ENCODE measurements around the gene FRAS1.
"Not testable (repeated sequence)": the region's sequence is repeated elsewhere in the genome, so short reads cannot be mapped to it uniquely, and the experiment has no call there.

Gene FRAS1

DNA sequence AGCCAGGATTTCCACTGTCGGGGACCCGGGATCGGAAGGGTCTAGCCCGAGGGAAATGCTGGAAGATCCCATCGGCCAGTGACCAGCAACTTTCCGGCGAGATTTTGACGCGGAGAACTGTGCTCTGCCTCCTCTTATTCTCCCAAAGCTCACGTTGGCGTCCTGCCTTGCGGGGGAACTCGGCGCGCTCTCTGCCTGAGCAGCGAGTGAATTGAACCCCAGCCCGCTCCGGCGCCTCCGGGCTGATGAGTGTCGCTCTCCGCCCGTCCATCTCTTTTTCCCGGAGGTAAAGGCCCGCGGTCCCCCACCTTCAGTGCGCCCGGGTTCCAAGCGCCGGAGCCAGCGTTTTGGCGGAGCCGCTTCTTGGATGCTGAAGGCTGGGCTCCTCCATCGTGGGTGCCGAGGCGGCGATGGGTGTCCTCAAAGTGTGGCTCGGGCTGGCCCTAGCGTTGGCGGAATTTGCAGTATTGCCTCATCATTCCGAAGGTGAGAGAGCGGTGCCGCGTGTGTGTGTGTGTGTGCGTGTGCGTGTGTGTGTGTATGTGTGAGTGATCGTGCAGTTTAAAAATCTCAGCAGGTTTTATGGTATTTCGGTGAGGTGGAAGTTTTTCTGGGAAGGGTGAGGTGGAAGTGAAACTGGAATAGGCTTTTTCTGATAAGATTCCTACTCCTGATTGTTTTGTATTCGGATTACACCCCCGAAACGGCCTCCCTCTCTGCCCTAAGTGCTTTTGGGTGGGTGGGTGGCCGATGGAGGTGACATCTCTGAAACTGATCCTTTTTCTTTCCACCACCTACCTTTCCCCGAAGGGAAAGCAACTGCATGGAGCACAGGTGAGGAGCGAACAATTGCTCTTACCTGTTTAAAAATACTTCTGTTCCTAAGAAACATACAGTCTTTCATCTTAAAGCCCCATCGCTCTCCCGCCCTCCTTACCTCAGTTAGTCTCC, 752 bp downstream of the FRAS1 start:
- DNase-seq, result peak in 1 of 2 experiments; percentile 4

GRCh38 chr4:78058591-78059523, 1.7 kb downstream of the FRAS1 start:
- no peak for DNase-seq

DNA sequence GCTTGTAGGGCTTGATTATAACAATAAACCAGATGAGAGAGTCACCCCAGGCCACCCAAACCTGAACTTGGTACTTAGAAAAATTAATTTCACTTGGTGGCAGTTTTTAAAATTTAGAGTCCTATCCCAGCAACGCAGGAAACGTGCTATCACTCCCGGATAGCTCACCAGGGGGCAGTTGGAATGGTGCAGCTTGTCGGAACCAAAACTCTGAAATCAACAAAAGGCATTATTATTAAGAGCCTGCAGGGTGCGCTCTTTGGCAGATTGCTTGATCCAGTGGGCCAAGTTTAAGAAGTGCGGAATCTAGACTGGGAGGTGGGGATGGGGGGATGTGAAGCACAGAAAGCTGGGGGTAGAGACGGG, 2.4 kb downstream of the FRAS1 start:
- DNase-seq, result no peak

DNA sequence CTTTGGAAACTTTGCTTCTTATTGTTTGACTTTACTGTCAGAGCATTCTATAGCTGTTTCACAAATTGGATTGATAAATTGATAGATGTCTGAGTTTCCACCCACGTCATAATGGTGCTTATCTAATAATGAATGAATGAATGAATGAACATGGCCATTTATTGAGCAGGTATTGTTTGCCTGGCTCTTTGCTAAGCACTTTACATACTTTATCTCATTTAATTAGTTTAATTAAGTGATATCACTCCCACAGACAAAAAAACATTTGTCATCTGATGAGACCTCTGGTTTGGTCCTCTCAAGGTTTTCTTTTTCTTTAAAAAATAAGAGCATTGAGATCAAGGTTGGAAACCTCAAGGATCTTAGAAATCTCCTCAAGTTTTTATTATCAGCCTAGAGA, 2.8 kb downstream of the FRAS1 start:
- DNase-seq, result no peak

DNA sequence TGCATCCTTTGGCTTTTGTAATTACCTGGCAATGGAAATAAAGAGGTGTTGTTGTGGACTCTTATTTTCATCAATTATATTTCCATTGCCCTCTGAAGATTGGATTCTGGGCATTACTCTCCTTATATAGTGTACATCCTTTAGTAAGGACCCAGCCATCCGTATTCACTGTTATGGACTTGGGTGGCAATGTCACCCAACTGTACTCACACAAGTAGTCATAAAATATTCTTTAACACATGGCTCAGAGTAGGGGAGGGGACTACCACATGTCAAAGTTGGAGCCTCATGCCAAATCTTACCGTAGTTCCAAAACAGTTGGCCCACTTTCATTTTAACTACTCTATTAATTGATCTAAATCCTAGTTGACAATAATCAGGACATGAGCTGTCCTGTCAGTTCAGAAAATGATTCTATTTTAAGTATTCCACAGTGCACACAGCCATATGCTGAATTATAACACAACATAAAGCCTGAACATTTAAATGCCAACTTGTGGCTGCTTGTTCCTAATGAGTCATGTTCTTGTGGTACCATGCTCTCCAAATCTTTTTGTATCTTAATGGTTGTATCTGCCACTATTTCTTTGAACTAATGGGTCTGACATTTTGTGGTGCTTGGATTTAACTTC, 4.9 kb downstream of the FRAS1 start:
- DNase-seq, result no peak

DNA sequence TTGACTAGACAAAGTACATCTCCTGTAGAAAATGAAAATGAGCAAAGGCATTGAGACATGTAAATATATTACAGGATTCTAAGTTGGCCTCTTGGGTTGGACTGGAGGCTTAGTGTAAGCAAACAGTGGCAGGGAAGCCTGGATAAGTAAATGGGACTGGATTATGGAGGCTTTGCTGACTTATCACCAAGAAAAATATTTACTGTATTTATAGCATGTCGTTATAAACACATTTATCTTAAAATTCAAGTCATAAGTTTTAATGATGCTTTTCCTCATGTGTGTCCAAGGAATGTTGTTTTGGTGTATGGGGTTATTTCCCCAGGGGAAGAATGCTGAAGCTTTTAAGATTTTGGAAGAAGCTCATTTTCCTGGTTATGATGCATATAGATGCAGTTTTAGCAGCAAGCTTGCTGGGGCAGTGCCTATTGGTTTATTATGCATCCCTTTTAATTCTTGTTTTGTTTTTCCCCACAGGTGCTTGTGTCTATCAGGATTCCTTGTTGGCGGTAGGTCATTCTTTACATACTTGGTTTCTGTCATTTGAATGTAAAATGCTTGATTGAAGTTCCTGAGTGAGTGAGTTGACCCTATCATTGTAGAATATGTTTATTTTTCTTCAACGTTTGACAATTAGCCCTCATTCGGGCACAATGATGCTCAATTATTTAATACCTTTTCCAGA, 8.5 kb downstream of the FRAS1 start:
- no peak for DNase-seq

DNA sequence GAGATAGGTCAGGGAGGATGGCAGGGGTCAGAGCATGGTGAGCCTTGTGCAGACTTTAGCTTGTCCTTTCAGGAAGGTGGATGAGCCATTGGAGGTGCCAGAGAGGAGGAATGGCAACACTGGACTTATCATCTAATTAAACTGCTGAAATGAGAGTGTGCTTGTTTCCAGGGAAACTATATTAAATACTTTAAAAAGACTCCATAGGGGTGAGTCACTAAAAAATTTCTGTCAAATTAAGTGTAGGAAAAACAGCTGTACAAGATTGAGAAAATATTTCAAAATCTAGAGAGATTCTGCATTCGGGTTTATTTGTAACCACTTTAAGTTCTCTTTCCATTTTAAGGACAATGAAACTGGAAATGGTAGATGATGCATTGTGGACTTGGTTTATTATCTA, 11.4 kb downstream of the FRAS1 start:
- no peak for DNase-seq

GRCh38 chr4:78069319-78069718, 12.2 kb downstream of the FRAS1 start:
- DNase-seq, result no peak

- DNase-seq, result no peak
Measured at GRCh38 chr4:78069859-78070258, 12.7 kb downstream of the FRAS1 start.

DNA sequence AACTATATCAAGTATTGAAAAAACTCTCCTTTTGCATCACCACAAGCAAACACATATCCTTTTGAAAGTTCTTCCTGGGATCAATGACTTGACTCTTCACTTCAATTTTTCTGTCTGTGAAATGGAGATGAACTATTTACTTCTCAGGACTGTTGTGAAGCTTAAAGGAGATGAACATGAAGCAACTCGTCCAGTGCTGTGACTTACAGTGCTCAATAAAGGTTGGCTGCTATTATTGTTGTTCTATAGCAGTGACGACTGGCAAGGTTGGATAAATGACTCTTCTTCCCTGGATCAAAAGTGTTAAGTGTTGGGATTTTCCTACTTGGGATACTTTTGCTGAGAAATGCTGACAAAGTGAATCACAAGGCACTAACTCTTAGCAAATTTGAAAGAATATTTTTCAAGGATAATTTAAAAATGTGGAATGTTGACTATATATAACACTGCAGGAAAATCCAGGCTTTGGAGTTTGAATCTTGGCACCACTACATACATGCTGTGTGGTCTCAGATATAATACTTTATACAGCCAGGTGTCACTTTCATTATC, 13.7 kb downstream of the FRAS1 start:
- no peak for DNase-seq

GRCh38 chr4:78074759-78075158, 17.6 kb downstream of the FRAS1 start:
- no peak for DNase-seq

DNA sequence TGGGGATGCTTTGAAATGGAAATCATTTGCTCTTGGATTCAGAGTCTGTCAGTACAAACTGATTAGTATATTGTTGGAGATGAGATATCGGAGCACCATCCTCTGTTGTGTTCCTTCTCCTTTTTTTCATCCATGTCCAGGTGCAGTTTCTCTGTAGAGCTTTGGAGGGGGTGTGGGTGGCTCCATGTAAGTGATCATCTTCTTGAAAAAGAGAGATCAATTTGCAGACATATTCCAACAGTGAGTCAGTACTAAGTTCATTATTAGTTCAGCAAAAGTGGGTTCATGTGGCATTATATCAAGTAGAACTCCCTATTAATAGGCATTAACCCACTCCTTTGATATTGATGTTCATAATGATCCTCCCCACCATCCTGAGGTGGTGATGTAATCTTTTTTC, 18.9 kb downstream of the FRAS1 start:
- DNase-seq, result no peak

- no peak for DNase-seq
Measured at GRCh38 chr4:78078101-78078500, 21.0 kb downstream of the FRAS1 start.

DNA sequence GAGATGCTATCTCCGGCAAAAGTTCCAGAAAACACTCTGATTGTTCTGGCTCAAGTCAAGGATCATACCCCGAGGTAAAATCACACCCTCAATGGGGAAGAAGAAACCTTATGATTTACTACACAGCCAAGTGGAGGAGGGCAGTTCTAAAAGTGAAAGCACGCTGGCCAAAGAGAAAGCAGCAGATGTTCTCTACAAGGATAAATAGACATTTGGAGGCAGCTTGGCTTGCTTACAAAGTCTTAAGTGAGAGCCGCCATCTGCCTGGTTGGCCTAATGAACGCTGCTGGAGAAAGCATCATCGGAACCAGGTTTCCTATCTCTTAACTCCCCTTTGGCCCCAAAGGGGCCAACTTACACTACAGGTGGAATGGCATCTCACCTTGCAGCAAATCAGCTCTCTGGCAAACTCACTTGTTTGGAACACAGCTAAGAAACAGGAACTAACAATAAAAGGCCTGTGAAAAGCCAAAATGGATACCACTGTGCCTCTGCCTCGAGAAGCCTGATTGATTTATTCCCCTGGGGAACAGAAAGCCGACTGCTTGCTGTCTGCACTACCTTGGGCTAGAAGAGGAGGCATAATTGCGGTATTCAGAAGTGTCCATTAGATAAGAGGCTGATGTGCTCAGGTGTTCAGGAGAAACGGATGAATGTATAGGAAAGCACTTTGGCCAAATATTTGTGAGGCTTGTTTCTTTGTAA, 22.8 kb downstream of the FRAS1 start:
- DNase-seq, result no peak

DNA sequence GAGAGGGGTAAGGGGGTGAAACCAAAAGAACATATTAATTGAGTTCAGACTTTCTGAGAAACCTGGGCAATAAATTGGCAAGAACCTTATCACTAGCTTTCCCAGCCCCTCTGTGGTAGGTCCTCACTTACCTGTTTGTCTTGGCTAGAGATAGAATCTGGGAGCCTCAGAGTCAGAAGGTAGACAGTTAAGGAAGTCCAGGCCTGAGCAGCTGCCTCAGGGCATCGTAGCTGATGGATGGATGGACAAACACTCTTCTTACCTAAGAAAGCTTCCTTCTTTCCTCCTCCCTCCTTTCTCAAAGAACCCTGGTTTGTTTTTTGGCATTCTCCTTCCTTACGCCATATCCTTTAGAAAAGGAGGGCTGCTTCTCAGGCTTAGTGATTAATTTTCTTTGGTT, 24.4 kb downstream of the FRAS1 start:
- DNase-seq, result no peak

GRCh38 chr4:78083035-78083434, 25.9 kb downstream of the FRAS1 start:
- DNase-seq, result no peak

GRCh38 chr4:78091534-78091933, 34.4 kb downstream of the FRAS1 start:
- DNase-seq, result no peak

DNA sequence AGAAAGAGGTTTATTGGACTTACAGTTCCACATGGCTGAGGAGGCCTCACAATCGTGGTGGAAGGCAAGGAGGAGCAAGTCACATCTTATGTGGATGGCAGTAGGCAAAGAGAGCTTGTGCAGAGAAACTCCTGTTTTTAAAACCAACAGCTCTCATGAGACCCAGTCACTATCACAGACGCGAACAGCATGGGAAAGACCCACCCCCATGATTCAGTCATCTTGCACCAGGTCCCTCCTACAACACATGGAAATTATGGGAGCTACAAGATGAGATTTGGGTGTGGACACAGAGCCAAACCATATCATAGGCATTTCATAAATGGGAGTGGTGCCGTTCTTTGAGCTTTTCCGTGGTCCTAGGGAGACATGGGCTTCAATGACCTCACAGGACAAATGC, 35.2 kb downstream of the FRAS1 start:
- not testable (repeated sequence) for DNase-seq

GRCh38 chr4:78092850-78093249, 35.7 kb downstream of the FRAS1 start:
- DNase-seq, result no peak

GRCh38 chr4:78095081-78095480, 38.0 kb downstream of the FRAS1 start:
- DNase-seq, result no peak

GRCh38 chr4:78099058-78099457, 41.9 kb downstream of the FRAS1 start:
- DNase-seq, result no peak

DNA sequence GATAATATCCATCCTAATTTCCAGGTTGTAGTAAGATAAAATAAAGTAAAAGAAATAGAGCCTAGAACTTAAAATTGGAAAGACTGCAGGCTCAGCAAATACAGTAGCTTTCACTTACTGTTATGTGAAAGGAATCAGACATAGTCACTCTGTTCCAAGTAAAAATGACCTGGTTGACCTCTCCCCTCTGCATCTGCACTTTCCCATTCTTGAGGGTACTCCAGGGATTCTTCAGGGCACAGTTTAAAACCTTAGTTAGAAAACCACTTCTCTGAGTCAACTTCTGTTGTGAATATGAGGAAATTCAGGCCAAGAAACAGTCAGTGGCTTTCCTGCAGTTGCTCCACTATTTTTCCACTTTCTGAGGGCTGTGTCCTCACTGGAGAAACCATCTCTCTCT, 42.9 kb downstream of the FRAS1 start:
- DNase-seq, result no peak
